Stomach (tissue), 4 donors: ENCODE results near the gene CUX1.

Source experiments
- CTCF ChIP-seq, 7 experiments: fragments of 450-650 bp in 4 of 7; fragments of 200-600 bp in 3 of 7; sonication (generic) in 3 of 7; IDR thresholded peaks; one replicate each; pipeline ENCODE4 v1.5.1; 2016 to 2019; ENCODE audit warnings: antibody characterized with exemption in 7 of 7, control low read depth in 2 of 7, mild to moderate bottlenecking in 1 of 7
- EP300 ChIP-seq: sonication (generic); formaldehyde crosslinking; IDR thresholded peaks from one replicate; pipeline ENCODE4 v1.6.1; 2017; ENCODE audit warnings: antibody characterized with exemption
- POLR2A ChIP-seq, 4 donors: fragments of 450-650 bp; IDR thresholded peaks; one replicate each; pipeline ENCODE4 v1.6.1; 2016; ENCODE audit warnings: antibody characterized with exemption in 4 of 4, control low read depth in 2 of 4, mild to moderate bottlenecking in 1 of 4, moderate library complexity in 1 of 4
- POLR2AphosphoS5 ChIP-seq, 3 donors: sonication (generic); formaldehyde crosslinking; IDR thresholded peaks; one replicate each; pipeline ENCODE4 v1.6.1; 2016; ENCODE audit warnings: antibody characterized with exemption in 3 of 3

GRCh38 chr7:101832685-101833375, 15.4 kb downstream of the CUX1 start:
- TF ChIP-seq CTCF (IDR thresholded peaks at IDR 0.05) (no peak), POLR2AphosphoS5 (IDR thresholded peaks at IDR 0.05) (no peak), EP300 (no peak), POLR2A (IDR thresholded peaks at IDR 0.05) (no peak)
